Body of pancreas (tissue), 4 donors: ENCODE measurements around the gene COPG2.

Experiments
- CTCF ChIP-seq, 7 experiments: fragments of 450-650 bp in 4 of 7; fragments of 200-600 bp in 3 of 7; sonication (generic) in 3 of 7; IDR thresholded peaks; one replicate each; pipeline ENCODE4 v1.5.1; 2016 to 2019; ENCODE audit warnings: antibody characterized with exemption in 7 of 7
- POLR2A ChIP-seq, 3 donors: fragments of 450-650 bp; IDR thresholded peaks; one replicate each; pipeline ENCODE4 v1.6.1; 2016; ENCODE audit warnings: antibody characterized with exemption in 3 of 3, mild to moderate bottlenecking in 2 of 3

GRCh38 chr7:130628901-130629300, 39.6 kb downstream of the COPG2 start:
- TF ChIP-seq POLR2A (IDR thresholded peaks at IDR 0.05) (no peak), CTCF (IDR thresholded peaks at IDR 0.05) (no peak)
